ENCODE measurements around the gene SNX25. TPM values are rescaled to one million over a fixed set of nuclear protein-coding genes. Genes with fewer than 3 reads are reported as not detected.

The SNX25 gene
- total and polyA plus RNA-seq, 2 experiments from 2014 or later = 6.9 to 25.0 TPM

DNA sequence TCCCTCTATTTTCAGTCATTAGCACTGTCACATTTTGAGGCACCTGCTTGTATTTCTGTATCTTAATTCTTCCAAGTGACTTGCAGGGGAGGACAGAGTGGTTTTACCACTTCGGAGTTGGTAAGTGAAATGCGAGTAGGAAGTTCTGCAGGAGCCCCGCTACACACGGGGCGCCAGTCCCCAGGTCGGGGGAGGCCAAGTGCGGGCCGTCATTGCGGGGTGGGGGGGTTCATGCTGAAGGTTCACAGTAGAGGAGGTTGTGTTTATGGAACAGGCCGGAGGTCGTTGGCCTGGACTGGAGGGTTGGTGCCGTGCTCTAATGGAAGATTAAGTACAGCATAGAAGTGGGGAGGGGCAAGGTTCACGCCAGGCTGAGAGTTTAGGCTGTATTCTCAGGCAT, 142.3 kb downstream of the SNX25 start (continued):
- TF ChIP-seq ZNF462 (CRISPR knock-in tag; IDR thresholded peaks at IDR 0.05) = no peak
- TF ChIP-seq EZH2 (IDR thresholded peaks at IDR 0.05; ENCODE audit: low read depth, unreplicated experiment) = no peak

DNA sequence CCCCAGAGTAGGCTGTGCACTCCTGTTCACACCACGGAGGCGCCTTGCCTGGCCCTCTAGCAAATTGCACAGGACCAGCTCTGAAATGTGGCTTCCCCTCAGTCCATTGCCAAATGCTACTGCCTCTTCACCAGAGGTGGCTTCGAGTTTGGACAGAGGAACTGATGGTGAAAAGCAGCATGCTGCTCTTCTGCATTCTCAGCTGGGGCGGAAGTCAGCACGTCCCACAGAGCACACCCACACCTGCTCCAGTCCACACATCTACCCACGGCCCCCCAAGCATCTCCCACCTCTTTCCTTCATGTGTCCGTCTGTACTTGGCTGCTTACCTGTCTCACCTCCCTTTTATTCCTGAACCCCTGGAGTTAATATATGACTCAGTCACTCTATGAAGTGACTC, 142.8 kb downstream of the SNX25 start:
- Histone ChIP-seq H3K4me2 (no peak overlapping the region), H3K27ac (ENCODE audit: low read depth) (no peak overlapping the region), H2AFZ (no peak overlapping the region), H4K20me1 (replicated peaks; ENCODE audit: insufficient read depth) (no peaks in the 10 kb centered on the region), H3K27me3 (ENCODE audit: insufficient read depth) (no peaks in the 10 kb centered on the region), H3K4me1 (ENCODE audit: insufficient read depth) (no peaks in the 10 kb centered on the region; the same call in 1 of the 2 replicates), H3F3A (replicated peaks; ENCODE audit: low read depth) (no peaks in the 10 kb centered on the region), H3K36me3 (ENCODE audit: insufficient read depth) (peaks cover 3% of the 10 kb centered on the region; the same call in 1 of the 2 replicates), H3K9me2 (ENCODE audit: insufficient read depth) (peaks cover 6% of the 10 kb centered on the region; the same call in 1 of the 2 replicates), H3K4me3 (no peak overlapping the region), H3K79me2 (replicated peaks; ENCODE audit: insufficient read depth) (no peaks in the 10 kb centered on the region)
- ATAC-seq (peak; percentile 29; the same call in 2 of the 3 replicates), DNase-seq (ENCODE audit: low spot score) (no peak)
- H3K36me3 Mint-ChIP-seq (ENCODE audit: low read depth) = peaks cover 24% of the 10 kb centered on the region
- H3K27me3 Mint-ChIP-seq (ENCODE audit: insufficient read depth, low read depth, poor library complexity) = no peaks in the 10 kb centered on the region
- no peak overlapping the region for H3K4me3 Mint-ChIP-seq
- no peaks in the 10 kb centered on the region for H3K9me3 Mint-ChIP-seq
- 0 out of 2 replicates have a peak overlapping the region, but pooled peaks have one; percentile 6 for H3K27ac Mint-ChIP-seq
- H3K4me1 Mint-ChIP-seq = peaks cover 29% of the 10 kb centered on the region
- TF ChIP-seq ZNF114 (CRISPR knock-in tag; IDR thresholded peaks at IDR 0.05) = no peak
- TF ChIP-seq ZNF462 (CRISPR knock-in tag; IDR thresholded peaks at IDR 0.05) = no peak
- TF ChIP-seq STAT1 (IDR thresholded peaks at IDR 0.05; ENCODE audit: unreplicated experiment) = no peak
- no peak for TF ChIP-seq ETS1 (IDR thresholded peaks at IDR 0.05)

Data from GM23338 (cell line).